K562 (cell line): Measurements from ENCODE around the gene ABT1. TPM values are rescaled to one million over a fixed set of nuclear protein-coding genes. Genes with fewer than 3 reads are reported as not detected.

Experiments used
- CHD4 ChIP-seq: fragments of 200-600 bp; sonication (generic); IDR thresholded peaks from 3 replicates; pipeline ENCODE4 v1.6.1; 2012; ENCODE audit warnings: low read depth, mild to moderate bottlenecking, mixed read lengths, low read length, inconsistent platforms; ENCODE audit not compliant: insufficient read depth, insufficient replicate concordance, poor library complexity, severe bottlenecking
- GTF2E2 ChIP-seq: fragments of 200-800 bp; sonication (Bioruptor generic); IDR thresholded peaks from 2 replicates; pipeline ENCODE4 v1.6.1; 2016; ENCODE audit warnings: missing genetic modification characterization, missing compliant biosample characterization
- HLTF ChIP-seq: fragments of 450-650 bp; IDR thresholded peaks from 2 replicates; pipeline ENCODE4 v1.6.1; 2016
- MYBL2 ChIP-seq, 2 experiments: fragments of 450-650 bp in 1 of 2; sonication (generic) in 1 of 2; formaldehyde crosslinking in 1 of 2; IDR thresholded peaks; 2 replicates each; pipeline versions ENCODE4 v1.6.1 to v1.8.1; 2017 to 2022; ENCODE audit warnings: borderline replicate concordance in 1 of 2, inconsistent platforms in 1 of 2, low read depth in 1 of 2, mild to moderate bottlenecking in 1 of 2, missing genetic modification reagents in 1 of 2, moderate library complexity in 1 of 2
- PCBP2 ChIP-seq: fragments of 200-400 bp; formaldehyde crosslinking; IDR thresholded peaks from 2 replicates; pipeline ENCODE4 v1.6.1; 2018; ENCODE audit warnings: low read length, low read depth, mild to moderate bottlenecking, moderate library complexity; ENCODE audit not compliant: poor library complexity, severe bottlenecking
- TBL1XR1 ChIP-seq, 2 experiments: IDR thresholded peaks; 2 replicates each; pipeline ENCODE4 v1.6.1; 2012; ENCODE audit warnings: improper control_type of control experiment in 2 of 2, low read length in 2 of 2, mild to moderate bottlenecking in 1 of 2
- TCF7L2 ChIP-seq: fragments of 150-350 bp; IDR thresholded peaks from 2 replicates; pipeline ENCODE4 v1.6.1; 2016; ENCODE audit warnings: low read depth, mild to moderate bottlenecking, low read length, moderate library complexity
- ZNF766 ChIP-seq: fragments of 200-800 bp; sonication (Bioruptor generic); conservative IDR thresholded peaks from 2 replicates; pipeline ENCODE4 v1.6.1; 2016; ENCODE audit warnings: missing genetic modification characterization, missing compliant biosample characterization
- polyA plus RNA-seq, 8 experiments: library from polyadenylated mRNA; depleted of rRNA in 4 of 8; stranded (reverse) in 5 of 8; unstranded in 3 of 8; fragments of >200 nt; fragmentation: Nextera tagmentation in 2 of 8; fragmentation: Illumina TruSeq in 1 of 8; extraction: Ambion mirVana in 2 of 8; extraction: Trizol in 1 of 8; gene quantifications; 2 replicates each; pipeline versions ENCODE4 v1.2.1 to v1.2.3, GENCODE V29; 2011 to 2014; ENCODE audit warnings: inconsistent platforms in 1 of 8, missing spikeins in 1 of 8
- total RNA-seq, 7 experiments: library from RNA; depleted of rRNA in 6 of 7; stranded (reverse); fragments of >200 nt in 6 of 7; fragmentation: Illumina TruSeq in 2 of 7; extraction: Trizol in 2 of 7; gene quantifications; 2 replicates each; pipeline versions ENCODE4 v1.2.1 to v1.2.3, GENCODE V29; 2011 to 2021; ENCODE audit warnings: low replicate concordance in 1 of 7
- TF ChIP-seq, protein P1 (sequence below), 3 experiments: fragments of 200-800 bp in 1 of 3; fragments of 250-450 bp in 1 of 3; fragments of 450-650 bp in 1 of 3; sonication (Bioruptor Pico) in 1 of 3; sonication (Bioruptor generic) in 1 of 3; formaldehyde crosslinking in 1 of 3; IDR thresholded peaks; 2 replicates each; pipeline versions ENCODE4 v1.6.1 to v1.8.0; 2016 to 2022; ENCODE audit warnings: mild to moderate bottlenecking in 2 of 3, missing genetic modification characterization in 2 of 3, missing compliant biosample characterization in 1 of 3, moderate library complexity in 1 of 3
- TF ChIP-seq, protein P2 (sequence below), 2 experiments: fragments of 450-650 bp; formaldehyde crosslinking in 1 of 2; IDR thresholded peaks; 2 replicates each; pipeline versions ENCODE4 v1.4.0 to v1.6.1; 2014 to 2020; ENCODE audit warnings: mild to moderate bottlenecking in 2 of 2, borderline replicate concordance in 1 of 2, low read depth in 1 of 2
- TF ChIP-seq, protein P3 (sequence below): fragments of 250-450 bp; sonication (Bioruptor Pico); IDR thresholded peaks from 2 replicates; pipeline ENCODE4 v1.4.0; 2020

Gene ABT1
- total and polyA plus RNA-seq, 9 of the 15 experiments (the other 6 are each of a cell fraction or from before 2014, with no cell fraction given), result 8.8 to 52.7 (median 40.7) TPM

DNA sequence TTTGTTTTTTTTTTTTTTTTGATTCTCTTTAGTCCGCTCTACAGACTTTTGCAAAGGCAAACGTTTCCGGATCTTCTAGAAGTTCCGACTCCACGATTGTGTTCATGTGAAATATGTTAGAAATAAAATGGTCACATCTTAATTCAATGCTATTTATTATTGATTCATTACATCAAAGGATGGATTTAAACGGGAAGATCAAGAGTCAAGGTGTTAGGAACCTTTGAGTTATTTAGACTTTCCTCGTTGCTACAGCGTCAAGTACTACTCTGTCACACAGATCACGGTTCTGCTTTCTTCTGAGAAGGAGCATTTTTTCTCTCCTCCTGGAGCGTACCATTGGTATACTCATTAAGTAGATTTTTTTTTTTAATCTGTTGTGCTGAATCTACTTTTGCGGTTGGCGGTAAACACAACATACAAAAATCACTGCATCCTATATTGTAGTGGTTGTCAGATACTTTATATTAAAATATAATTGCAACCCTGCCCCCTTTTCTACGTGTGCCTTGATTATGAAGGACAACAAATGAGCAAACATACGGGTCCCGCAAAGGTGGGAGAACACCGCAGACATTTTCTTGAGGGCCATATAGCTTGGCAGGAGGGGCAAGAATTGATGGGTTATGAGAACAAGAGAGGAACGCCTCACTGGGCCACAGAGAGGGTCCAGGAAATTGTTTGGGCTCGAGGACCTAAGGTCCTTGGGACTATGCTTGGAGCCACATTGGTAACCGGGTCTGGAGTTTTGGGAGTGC, 41.1 kb upstream of the ABT1 start (continued):
- TF ChIP-seq HLTF (0 out of 2 replicates have a peak, but pooled peaks have one; percentile 9), GTF2E2 (tag) (0 out of 2 replicates have a peak, but pooled peaks have one; percentile 56), ZNF766 (0 out of 2 replicates have a peak, but pooled peaks have one; percentile 57), CHD4 (no peak), PCBP2 (no peak), MYBL2 (IDR thresholded peaks at IDR 0.05; ENCODE audit: low read depth) (no peak), MYBL2 (CRISPR knock-in tag; IDR thresholded peaks at IDR 0.05; ENCODE audit: borderline replicate concordance) (no peak), TBL1XR1 (IDR thresholded peaks at IDR 0.05; ENCODE audit: low read length in 2 of 2) (0 out of 4 replicates have a peak, but pooled peaks of 1 of the 2 experiments have one; percentile 10), TCF7L2 (no peak)
- TF ChIP-seq, protein P1, sequence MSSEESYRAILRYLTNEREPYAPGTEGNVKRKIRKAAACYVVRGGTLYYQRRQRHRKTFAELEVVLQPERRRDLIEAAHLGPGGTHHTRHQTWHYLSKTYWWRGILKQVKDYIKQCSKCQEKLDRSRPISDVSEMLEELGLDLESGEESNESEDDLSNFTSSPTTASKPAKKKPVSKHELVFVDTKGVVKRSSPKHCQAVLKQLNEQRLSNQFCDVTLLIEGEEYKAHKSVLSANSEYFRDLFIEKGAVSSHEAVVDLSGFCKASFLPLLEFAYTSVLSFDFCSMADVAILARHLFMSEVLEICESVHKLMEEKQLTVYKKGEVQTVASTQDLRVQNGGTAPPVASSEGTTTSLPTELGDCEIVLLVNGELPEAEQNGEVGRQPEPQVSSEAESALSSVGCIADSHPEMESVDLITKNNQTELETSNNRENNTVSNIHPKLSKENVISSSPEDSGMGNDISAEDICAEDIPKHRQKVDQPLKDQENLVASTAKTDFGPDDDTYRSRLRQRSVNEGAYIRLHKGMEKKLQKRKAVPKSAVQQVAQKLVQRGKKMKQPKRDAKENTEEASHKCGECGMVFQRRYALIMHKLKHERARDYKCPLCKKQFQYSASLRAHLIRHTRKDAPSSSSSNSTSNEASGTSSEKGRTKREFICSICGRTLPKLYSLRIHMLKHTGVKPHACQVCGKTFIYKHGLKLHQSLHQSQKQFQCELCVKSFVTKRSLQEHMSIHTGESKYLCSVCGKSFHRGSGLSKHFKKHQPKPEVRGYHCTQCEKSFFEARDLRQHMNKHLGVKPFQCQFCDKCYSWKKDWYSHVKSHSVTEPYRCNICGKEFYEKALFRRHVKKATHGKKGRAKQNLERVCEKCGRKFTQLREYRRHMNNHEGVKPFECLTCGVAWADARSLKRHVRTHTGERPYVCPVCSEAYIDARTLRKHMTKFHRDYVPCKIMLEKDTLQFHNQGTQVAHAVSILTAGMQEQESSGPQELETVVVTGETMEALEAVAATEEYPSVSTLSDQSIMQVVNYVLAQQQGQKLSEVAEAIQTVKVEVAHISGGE (CRISPR knock-in tag; IDR thresholded peaks at IDR 0.05), result 0 out of 6 replicates have a peak, but pooled peaks of 1 of the 3 experiments have one; percentile 22
- TF ChIP-seq, protein P2, sequence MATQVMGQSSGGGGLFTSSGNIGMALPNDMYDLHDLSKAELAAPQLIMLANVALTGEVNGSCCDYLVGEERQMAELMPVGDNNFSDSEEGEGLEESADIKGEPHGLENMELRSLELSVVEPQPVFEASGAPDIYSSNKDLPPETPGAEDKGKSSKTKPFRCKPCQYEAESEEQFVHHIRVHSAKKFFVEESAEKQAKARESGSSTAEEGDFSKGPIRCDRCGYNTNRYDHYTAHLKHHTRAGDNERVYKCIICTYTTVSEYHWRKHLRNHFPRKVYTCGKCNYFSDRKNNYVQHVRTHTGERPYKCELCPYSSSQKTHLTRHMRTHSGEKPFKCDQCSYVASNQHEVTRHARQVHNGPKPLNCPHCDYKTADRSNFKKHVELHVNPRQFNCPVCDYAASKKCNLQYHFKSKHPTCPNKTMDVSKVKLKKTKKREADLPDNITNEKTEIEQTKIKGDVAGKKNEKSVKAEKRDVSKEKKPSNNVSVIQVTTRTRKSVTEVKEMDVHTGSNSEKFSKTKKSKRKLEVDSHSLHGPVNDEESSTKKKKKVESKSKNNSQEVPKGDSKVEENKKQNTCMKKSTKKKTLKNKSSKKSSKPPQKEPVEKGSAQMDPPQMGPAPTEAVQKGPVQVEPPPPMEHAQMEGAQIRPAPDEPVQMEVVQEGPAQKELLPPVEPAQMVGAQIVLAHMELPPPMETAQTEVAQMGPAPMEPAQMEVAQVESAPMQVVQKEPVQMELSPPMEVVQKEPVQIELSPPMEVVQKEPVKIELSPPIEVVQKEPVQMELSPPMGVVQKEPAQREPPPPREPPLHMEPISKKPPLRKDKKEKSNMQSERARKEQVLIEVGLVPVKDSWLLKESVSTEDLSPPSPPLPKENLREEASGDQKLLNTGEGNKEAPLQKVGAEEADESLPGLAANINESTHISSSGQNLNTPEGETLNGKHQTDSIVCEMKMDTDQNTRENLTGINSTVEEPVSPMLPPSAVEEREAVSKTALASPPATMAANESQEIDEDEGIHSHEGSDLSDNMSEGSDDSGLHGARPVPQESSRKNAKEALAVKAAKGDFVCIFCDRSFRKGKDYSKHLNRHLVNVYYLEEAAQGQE (IDR thresholded peaks at IDR 0.05; ENCODE audit: borderline replicate concordance), result 0 out of 2 replicates have a peak, but pooled peaks have one; percentile 11
- TF ChIP-seq, protein P2 (CRISPR knock-in tag; IDR thresholded peaks at IDR 0.05; ENCODE audit: low read depth), result no peak
- TF ChIP-seq, protein P3, sequence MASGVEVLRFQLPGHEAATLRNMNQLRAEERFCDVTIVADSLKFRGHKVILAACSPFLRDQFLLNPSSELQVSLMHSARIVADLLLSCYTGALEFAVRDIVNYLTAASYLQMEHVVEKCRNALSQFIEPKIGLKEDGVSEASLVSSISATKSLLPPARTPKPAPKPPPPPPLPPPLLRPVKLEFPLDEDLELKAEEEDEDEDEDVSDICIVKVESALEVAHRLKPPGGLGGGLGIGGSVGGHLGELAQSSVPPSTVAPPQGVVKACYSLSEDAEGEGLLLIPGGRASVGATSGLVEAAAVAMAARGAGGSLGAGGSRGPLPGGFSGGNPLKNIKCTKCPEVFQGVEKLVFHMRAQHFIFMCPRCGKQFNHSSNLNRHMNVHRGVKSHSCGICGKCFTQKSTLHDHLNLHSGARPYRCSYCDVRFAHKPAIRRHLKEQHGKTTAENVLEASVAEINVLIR (CRISPR knock-in tag), result no peak
